CD4-positive, CD25-positive, alpha-beta regulatory T cell (primary cell): Measurements from ENCODE around the gene TWIST2. TPM values are rescaled to one million over a fixed set of nuclear protein-coding genes. Genes with fewer than 3 reads are reported as not detected.

Experiments
- ATAC-seq, 2 donors: fragments of 150-1000 bp; cut with Tn5 transposase; one replicate each; pipeline ENCODE4 v1.10.0; 2021; ENCODE audit warnings: low read depth in 2 of 2, moderate number of reproducible peaks in 2 of 2, moderate library complexity in 1 of 2
- DNase-seq, 3 donors: peaks; one replicate each; pipeline versions ENCODE4 v3.0.0 to v3.0.0-alpha.2; 2012 to 2022; ENCODE audit warnings: mixed read lengths in 1 of 3
- H3K27ac ChIP-seq: one replicate; pipeline ENCODE4 v1.7.0; 2013; ENCODE audit warnings: mild to moderate bottlenecking, low read length; ENCODE audit not compliant: insufficient read depth, poor library complexity, severe bottlenecking
- H3K27me3 ChIP-seq: one replicate; pipeline ENCODE4 v1.7.0; 2013; ENCODE audit warnings: low read length; ENCODE audit not compliant: control insufficient read depth, insufficient read depth
- H3K36me3 ChIP-seq: one replicate; pipeline ENCODE4 v1.7.0; 2013; ENCODE audit warnings: mild to moderate bottlenecking, low read length, moderate library complexity; ENCODE audit not compliant: control insufficient read depth, insufficient read depth
- H3K4me1 ChIP-seq: 2 replicates; pipeline ENCODE4 v1.7.0; 2013; ENCODE audit warnings: mild to moderate bottlenecking, low read length; ENCODE audit not compliant: insufficient read depth, control insufficient read depth, poor library complexity, severe bottlenecking
- H3K4me3 ChIP-seq: one replicate; pipeline ENCODE4 v1.7.0; 2013; ENCODE audit warnings: low read depth, mild to moderate bottlenecking, low read length, moderate library complexity
- H3K9me3 ChIP-seq, 2 experiments: 1 replicate in 1 of 2; 2 replicates in 1 of 2; pipeline ENCODE4 v1.7.0; 2013; ENCODE audit warnings: low read length in 2 of 2, mild to moderate bottlenecking in 1 of 2, moderate library complexity in 1 of 2; ENCODE audit not compliant: control insufficient read depth in 2 of 2
- H3K27ac Mint-ChIP-seq, 3 donors: one replicate each; pipeline ENCODE4 v1.8.0; 2020 to 2022; ENCODE audit warnings: mild to moderate bottlenecking in 3 of 3, mixed read lengths in 3 of 3, moderate library complexity in 2 of 3
- H3K27me3 Mint-ChIP-seq: one replicate; pipeline ENCODE4 v1.8.0; 2022; ENCODE audit warnings: mild to moderate bottlenecking, mixed read lengths
- H3K36me3 Mint-ChIP-seq: one replicate; pipeline ENCODE4 v1.8.0; 2020; ENCODE audit warnings: mixed read lengths
- H3K4me1 Mint-ChIP-seq, 4 donors: one replicate each; pipeline ENCODE4 v1.8.0; 2020 to 2022; ENCODE audit warnings: mixed read lengths in 4 of 4, mild to moderate bottlenecking in 1 of 4
- H3K4me3 Mint-ChIP-seq, 4 donors: one replicate each; pipeline ENCODE4 v1.8.0; 2020 to 2022; ENCODE audit warnings: mild to moderate bottlenecking in 4 of 4, mixed read lengths in 4 of 4, moderate library complexity in 3 of 4
- H3K9me3 Mint-ChIP-seq, 7 donors: one replicate each; pipeline ENCODE4 v1.8.0; 2020 to 2022; ENCODE audit warnings: mixed read lengths in 7 of 7, mild to moderate bottlenecking in 3 of 7, moderate library complexity in 2 of 7
- polyA plus RNA-seq, 4 donors: library from polyadenylated mRNA; unstranded; fragments of 300-500 nt; fragmentation: Illumina TruSeq; gene quantifications; one replicate each; pipeline ENCODE4 v1.2.3, GENCODE V29; 2021
- total RNA-seq: library from RNA; stranded (reverse); gene quantifications from one replicate; pipeline ENCODE4 v1.2.3, GENCODE V29; 2022

TWIST2 gene
- total and polyA plus RNA-seq, 5 donors from 2014 or later, result not detected

- ATAC-seq (no peak), DNase-seq (no peak)
- no peak overlapping the region for H3K27ac ChIP-seq
- no peaks in the 10 kb centered on the region for H3K4me1 ChIP-seq
- no peaks in the 10 kb centered on the region for H3K27me3 ChIP-seq
- Mint-ChIP-seq H3K27me3 (no peaks in the 10 kb centered on the region), H3K27ac (no peak overlapping the region), H3K4me1 (no peaks in the 10 kb centered on the region), H3K9me3 (no peaks in the 10 kb centered on the region), H3K36me3 (no peaks in the 10 kb centered on the region), H3K4me3 (no peak overlapping the region)
- no peaks in the 10 kb centered on the region for H3K36me3 ChIP-seq
- H3K4me3 ChIP-seq, result no peak overlapping the region
- no peaks in the 10 kb centered on the region for H3K9me3 ChIP-seq
Measured at GRCh38 chr2:238912916-238913875, 65.3 kb downstream of the TWIST2 start.

GRCh38 chr2:238913931-238914647 lies 66.2 kb downstream of the TWIST2 start:
- H3K27ac Mint-ChIP-seq, result no peak overlapping the region
- H3K27ac ChIP-seq, result no peak overlapping the region
- ATAC-seq, result no peak
- H3K36me3 Mint-ChIP-seq, result no peaks in the 10 kb centered on the region
- H3K4me1 Mint-ChIP-seq, result no peaks in the 10 kb centered on the region
- H3K27me3 ChIP-seq, result no peaks in the 10 kb centered on the region
- H3K4me1 ChIP-seq, result no peaks in the 10 kb centered on the region
- H3K9me3 Mint-ChIP-seq, result no peaks in the 10 kb centered on the region
- no peaks in the 10 kb centered on the region for H3K27me3 Mint-ChIP-seq
- no peak overlapping the region for H3K4me3 ChIP-seq
- H3K4me3 Mint-ChIP-seq, result no peak overlapping the region
- H3K9me3 ChIP-seq, result no peaks in the 10 kb centered on the region
- no peak for DNase-seq
- no peaks in the 10 kb centered on the region for H3K36me3 ChIP-seq

GRCh38 chr2:238914648-238915015 lies 66.7 kb downstream of the TWIST2 start:
- H3K4me3 ChIP-seq, result no peak overlapping the region
- H3K27ac ChIP-seq, result no peak overlapping the region
- ATAC-seq (no peak), DNase-seq (no peak)
- Mint-ChIP-seq H3K27me3 (no peaks in the 10 kb centered on the region), H3K9me3 (no peaks in the 10 kb centered on the region), H3K4me1 (no peaks in the 10 kb centered on the region), H3K4me3 (no peak overlapping the region), H3K36me3 (no peaks in the 10 kb centered on the region), H3K27ac (no peak overlapping the region)
- H3K9me3 ChIP-seq, result no peaks in the 10 kb centered on the region
- no peaks in the 10 kb centered on the region for H3K4me1 ChIP-seq
- no peaks in the 10 kb centered on the region for H3K36me3 ChIP-seq
- H3K27me3 ChIP-seq, result no peaks in the 10 kb centered on the region

- no peaks in the 10 kb centered on the region for H3K4me1 Mint-ChIP-seq
- no peaks in the 10 kb centered on the region for H3K27me3 ChIP-seq
- H3K27me3 Mint-ChIP-seq, result no peaks in the 10 kb centered on the region
- ATAC-seq, result no peak
- H3K36me3 Mint-ChIP-seq, result no peaks in the 10 kb centered on the region
- no peaks in the 10 kb centered on the region for H3K9me3 Mint-ChIP-seq
- no peaks in the 10 kb centered on the region for H3K4me1 ChIP-seq
- H3K27ac Mint-ChIP-seq, result no peak overlapping the region
- no peak for DNase-seq
- H3K4me3 Mint-ChIP-seq, result no peak overlapping the region
- H3K27ac ChIP-seq, result no peak overlapping the region
- no peaks in the 10 kb centered on the region for H3K36me3 ChIP-seq
- no peaks in the 10 kb centered on the region for H3K9me3 ChIP-seq
- no peak overlapping the region for H3K4me3 ChIP-seq
Measured at GRCh38 chr2:238915196-238915595, 67.3 kb downstream of the TWIST2 start.

GRCh38 chr2:238915596-238915995 lies 67.7 kb downstream of the TWIST2 start:
- Histone ChIP-seq H3K9me3 (no peaks in the 10 kb centered on the region), H3K27me3 (no peaks in the 10 kb centered on the region), H3K4me1 (no peaks in the 10 kb centered on the region), H3K36me3 (no peaks in the 10 kb centered on the region), H3K4me3 (no peak overlapping the region), H3K27ac (no peak overlapping the region)
- no peak overlapping the region for H3K27ac Mint-ChIP-seq
- ATAC-seq, result no peak
- no peak for DNase-seq
- no peak overlapping the region for H3K4me3 Mint-ChIP-seq
- H3K4me1 Mint-ChIP-seq, result no peaks in the 10 kb centered on the region
- H3K9me3 Mint-ChIP-seq, result no peaks in the 10 kb centered on the region
- H3K27me3 Mint-ChIP-seq, result no peaks in the 10 kb centered on the region
- H3K36me3 Mint-ChIP-seq, result no peaks in the 10 kb centered on the region

- H3K36me3 Mint-ChIP-seq, result no peaks in the 10 kb centered on the region
- H3K4me1 Mint-ChIP-seq, result no peaks in the 10 kb centered on the region
- H3K27ac Mint-ChIP-seq, result no peak overlapping the region
- H3K27me3 Mint-ChIP-seq, result no peaks in the 10 kb centered on the region
- no peaks in the 10 kb centered on the region for H3K9me3 Mint-ChIP-seq
- H3K4me3 Mint-ChIP-seq, result no peak overlapping the region
- DNase-seq (no peak), ATAC-seq (no peak)
- H3K4me3 ChIP-seq, result no peak overlapping the region
- H3K27ac ChIP-seq, result no peak overlapping the region
- no peaks in the 10 kb centered on the region for H3K27me3 ChIP-seq
- no peaks in the 10 kb centered on the region for H3K36me3 ChIP-seq
- no peaks in the 10 kb centered on the region for H3K9me3 ChIP-seq
- H3K4me1 ChIP-seq, result no peaks in the 10 kb centered on the region
Measured at GRCh38 chr2:238916176-238916874, 68.4 kb downstream of the TWIST2 start.

- no peaks in the 10 kb centered on the region for H3K4me1 Mint-ChIP-seq
- no peaks in the 10 kb centered on the region for H3K36me3 Mint-ChIP-seq
- no peak overlapping the region for H3K27ac ChIP-seq
- no peak overlapping the region for H3K4me3 ChIP-seq
- no peaks in the 10 kb centered on the region for H3K9me3 Mint-ChIP-seq
- no peak overlapping the region for H3K4me3 Mint-ChIP-seq
- H3K27ac Mint-ChIP-seq, result no peak overlapping the region
- H3K9me3 ChIP-seq, result no peaks in the 10 kb centered on the region
- no peaks in the 10 kb centered on the region for H3K36me3 ChIP-seq
- ATAC-seq, result no peak
- no peak for DNase-seq
- H3K27me3 ChIP-seq, result no peaks in the 10 kb centered on the region
- no peaks in the 10 kb centered on the region for H3K27me3 Mint-ChIP-seq
- no peaks in the 10 kb centered on the region for H3K4me1 ChIP-seq
Measured at GRCh38 chr2:238916875-238917590, 69.1 kb downstream of the TWIST2 start.
